A673 (cell line): ENCODE data around the gene DCTN5.

Experiments
- EZH2 ChIP-seq: fragments of 200-600 bp; sonication (generic); IDR thresholded peaks from 2 replicates; pipeline ENCODE4 v1.6.1; 2017; ENCODE audit warnings: borderline replicate concordance, low read depth, mild to moderate bottlenecking, mixed read lengths, antibody characterized with exemption, low read length; ENCODE audit not compliant: poor library complexity, severe bottlenecking
- TF ChIP-seq, protein P1 (sequence below): fragments of 300-800, 200-600 bp; sonication (generic); conservative IDR thresholded peaks from 2 replicates; pipeline ENCODE4 v1.5.1; 2017; ENCODE audit warnings: low read depth, mild to moderate bottlenecking, antibody characterized with exemption, low read length, moderate library complexity, mixed read lengths

DNA sequence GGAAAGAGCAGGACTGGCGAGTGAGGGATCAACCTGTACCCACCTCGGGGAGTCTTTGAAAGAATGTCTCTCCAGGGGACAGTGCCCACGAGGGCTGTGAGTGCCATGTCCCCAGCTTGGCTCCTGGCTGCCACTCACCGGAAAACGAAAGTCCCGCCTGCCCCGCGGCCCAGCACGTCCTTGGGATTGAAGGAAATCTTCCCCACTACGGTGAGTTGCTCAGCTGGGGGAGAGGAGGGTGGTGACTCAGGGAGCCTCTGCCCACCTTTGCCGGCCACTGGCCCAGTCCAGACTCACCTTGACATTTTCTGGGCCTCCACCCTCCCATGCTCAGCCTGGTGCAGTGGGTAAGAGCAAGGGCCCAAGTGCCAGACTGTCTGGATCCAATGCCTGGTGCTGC lies 54.5 kb downstream of the DCTN5 start:
- TF ChIP-seq EZH2 = no peak
- TF ChIP-seq, protein P1, sequence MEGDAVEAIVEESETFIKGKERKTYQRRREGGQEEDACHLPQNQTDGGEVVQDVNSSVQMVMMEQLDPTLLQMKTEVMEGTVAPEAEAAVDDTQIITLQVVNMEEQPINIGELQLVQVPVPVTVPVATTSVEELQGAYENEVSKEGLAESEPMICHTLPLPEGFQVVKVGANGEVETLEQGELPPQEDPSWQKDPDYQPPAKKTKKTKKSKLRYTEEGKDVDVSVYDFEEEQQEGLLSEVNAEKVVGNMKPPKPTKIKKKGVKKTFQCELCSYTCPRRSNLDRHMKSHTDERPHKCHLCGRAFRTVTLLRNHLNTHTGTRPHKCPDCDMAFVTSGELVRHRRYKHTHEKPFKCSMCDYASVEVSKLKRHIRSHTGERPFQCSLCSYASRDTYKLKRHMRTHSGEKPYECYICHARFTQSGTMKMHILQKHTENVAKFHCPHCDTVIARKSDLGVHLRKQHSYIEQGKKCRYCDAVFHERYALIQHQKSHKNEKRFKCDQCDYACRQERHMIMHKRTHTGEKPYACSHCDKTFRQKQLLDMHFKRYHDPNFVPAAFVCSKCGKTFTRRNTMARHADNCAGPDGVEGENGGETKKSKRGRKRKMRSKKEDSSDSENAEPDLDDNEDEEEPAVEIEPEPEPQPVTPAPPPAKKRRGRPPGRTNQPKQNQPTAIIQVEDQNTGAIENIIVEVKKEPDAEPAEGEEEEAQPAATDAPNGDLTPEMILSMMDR = no peak
